Sigmoid colon (tissue), 7 donors: ENCODE measurements around the gene WDR83. TPM values are rescaled to one million over a fixed set of nuclear protein-coding genes. Genes with fewer than 3 reads are reported as not detected.
"Not testable (repeated sequence)": the region's sequence is repeated elsewhere in the genome, so short reads cannot be mapped to it uniquely, and the experiment has no call there.

Experiments used
- DNase-seq: peaks from one replicate; pipeline ENCODE4 v3.0.0-alpha.2; 2019
- H3K27ac ChIP-seq, 4 donors: fragments of 200-600 bp; sonication (generic); one replicate each; pipeline ENCODE4 v1.5.1; 2016 to 2019; ENCODE audit warnings: mild to moderate bottlenecking in 1 of 4
- H3K27me3 ChIP-seq, 3 donors: fragments of 200-600 bp; sonication (generic); one replicate each; pipeline ENCODE4 v1.5.1; 2019; ENCODE audit warnings: mild to moderate bottlenecking in 1 of 3
- H3K36me3 ChIP-seq, 4 donors: fragments of 200-600 bp; sonication (generic); one replicate each; pipeline ENCODE4 v1.5.1; 2016 to 2019
- H3K4me1 ChIP-seq, 4 donors: fragments of 200-600 bp; sonication (generic); one replicate each; pipeline ENCODE4 v1.5.1; 2017 to 2019
- H3K4me3 ChIP-seq, 4 donors: fragments of 200-600 bp; sonication (generic); one replicate each; pipeline ENCODE4 v1.5.1; 2017 to 2019; ENCODE audit warnings: mild to moderate bottlenecking in 2 of 4, moderate library complexity in 1 of 4
- H3K9me3 ChIP-seq, 4 donors: fragments of 200-600 bp in 3 of 4; sonication (generic) in 3 of 4; one replicate each; pipeline versions ENCODE4 v1.5.1 to v1.6.1; 2013 to 2019
- CTCF ChIP-seq, 4 experiments: fragments of 450-650 bp in 3 of 4; fragments of 200-600 bp in 1 of 4; IDR thresholded peaks; one replicate each; pipeline ENCODE4 v1.5.1; 2016 to 2019; ENCODE audit warnings: antibody characterized with exemption in 4 of 4, mild to moderate bottlenecking in 3 of 4, moderate library complexity in 2 of 4
- EP300 ChIP-seq, 4 donors: sonication (generic); formaldehyde crosslinking; IDR thresholded peaks; one replicate each; pipeline ENCODE4 v1.6.1; 2017; ENCODE audit warnings: antibody characterized with exemption in 4 of 4
- POLR2A ChIP-seq, 2 donors: fragments of 450-650 bp; IDR thresholded peaks; one replicate each; pipeline ENCODE4 v1.6.1; 2016; ENCODE audit warnings: antibody characterized with exemption in 2 of 2, mild to moderate bottlenecking in 2 of 2, moderate library complexity in 2 of 2
- POLR2AphosphoS5 ChIP-seq, 4 donors: sonication (generic); formaldehyde crosslinking; IDR thresholded peaks; one replicate each; pipeline ENCODE4 v1.6.1; 2017; ENCODE audit warnings: antibody characterized with exemption in 4 of 4
- WGBS, 2 donors: extraction: QIAGEN DNeasy Blood & Tissue Kit; methylation state at CpG; one replicate each; pipeline ENCODE4 v1.1.7; 2013; 5-methylcytosine and 5-hydroxymethylcytosine counted together
- intact Hi-C: fragments of 100-400 bp; cut with DNase I; formaldehyde crosslinking; loops from one replicate; pipeline ENCODE4 v1.15.1; 2023
- polyA plus RNA-seq, 3 donors: library from polyadenylated mRNA; stranded (reverse); fragments of 200-250 nt; gene quantifications; one replicate each; pipeline ENCODE4 v1.2.3, GENCODE V29; 2013
- total RNA-seq, 4 donors: library from RNA; depleted of rRNA; stranded (reverse); fragments of >200 nt; gene quantifications; one replicate each; pipeline ENCODE4 v1.1.0, GENCODE V29; 2016
- donor health status: healthy with polysubstance abuse.
- donor health status: Bipolar disorder and iron deficiency.
- donor health status: healthy.

WDR83 gene
- total and polyA plus RNA-seq, 7 donors, result 7.8 to 13.4 (median 11.0) TPM

DNA sequence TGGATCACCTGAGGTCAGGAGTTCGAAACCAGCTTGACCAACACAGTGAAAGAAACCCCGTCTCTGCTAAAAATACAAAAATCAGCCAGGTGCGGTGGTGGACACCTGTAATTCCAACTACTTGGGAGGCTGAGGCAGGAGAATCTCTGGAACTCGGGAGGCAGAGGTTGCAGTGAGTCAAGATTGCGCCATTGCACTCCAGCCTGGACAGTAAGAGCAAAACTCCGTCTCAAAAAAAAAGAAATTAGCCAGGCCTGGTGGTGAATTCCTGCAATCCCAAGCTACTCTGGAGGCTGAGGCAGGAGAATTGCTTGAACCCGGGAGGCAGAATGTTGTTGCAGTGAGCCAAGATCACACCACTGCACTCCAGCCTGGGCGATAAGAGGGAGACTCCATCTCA lies 42.0 kb downstream of the WDR83 start:
- 95 to 96% methylated on average over 8 of the region's 8 CpGs for WGBS, 2 donors
- Histone ChIP-seq H3K27ac (no peak overlapping the region), H3K4me1 (no peaks in the 10 kb centered on the region), H3K36me3 (peaks cover 67 to 98% (median 77%) of the 10 kb centered on the region in 4 donors), H3K27me3 (no peaks in the 10 kb centered on the region), H3K9me3 (no peaks in the 10 kb centered on the region), H3K4me3 (no peak overlapping the region)
- intact Hi-C loops, result no loop called here
- TF ChIP-seq POLR2A (IDR thresholded peaks at IDR 0.05) (no peak), POLR2AphosphoS5 (IDR thresholded peaks at IDR 0.05) (no peak), CTCF (IDR thresholded peaks at IDR 0.05) (no peak), EP300 (IDR thresholded peaks at IDR 0.05) (no peak)
- no peak for DNase-seq

DNA sequence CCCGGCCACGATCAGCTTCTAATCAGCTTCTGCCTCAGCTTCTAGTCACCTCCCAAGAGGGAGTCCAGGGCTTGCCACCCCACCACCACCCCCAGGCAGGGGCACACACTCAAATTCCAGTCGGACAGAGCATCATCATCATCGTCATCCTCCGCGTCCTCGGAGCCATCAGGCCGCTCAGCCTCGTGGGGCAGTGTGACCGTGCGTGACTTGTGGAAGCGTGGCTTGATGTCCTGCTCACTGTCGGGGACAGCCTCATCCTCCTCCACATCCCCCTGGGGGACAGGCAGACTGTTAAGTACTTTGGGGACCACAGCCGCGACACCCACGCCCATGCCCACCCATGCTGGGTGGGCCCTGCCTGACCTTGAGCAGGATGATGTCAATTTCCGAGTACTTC lies 44.6 kb downstream of the WDR83 start:
- H3K36me3 ChIP-seq, result peaks cover 63 to 98% (median 76%) of the 10 kb centered on the region in 4 donors
- no peak overlapping the region for H3K4me3 ChIP-seq
- H3K27me3 ChIP-seq, result no peaks in the 10 kb centered on the region
- H3K27ac ChIP-seq, result no peak overlapping the region
- no peaks in the 10 kb centered on the region for H3K9me3 ChIP-seq
- intact Hi-C loops, result no loop called here
- no peak for DNase-seq
- no peaks in the 10 kb centered on the region for H3K4me1 ChIP-seq
- WGBS, 2 donors, result 95 to 96% methylated on average over 17 of the region's 17 CpGs
- TF ChIP-seq CTCF (IDR thresholded peaks at IDR 0.05) (no peak), EP300 (IDR thresholded peaks at IDR 0.05) (no peak)

- TF ChIP-seq CTCF (IDR thresholded peaks at IDR 0.05), result peak in 3 of 4 experiments; percentile 32 to 35 (median 33)
- 47 to 66% methylated on average over 12 of the region's 14 CpGs for WGBS, 2 donors
- H3K36me3 ChIP-seq, result peaks cover 54 to 98% (median 72%) of the 10 kb centered on the region in 4 donors
Observed at GRCh38 chr19:12712077-12712476, 45.5 kb downstream of the WDR83 start.

GRCh38 chr19:12713304-12713703 lies 46.7 kb downstream of the WDR83 start:
- H3K36me3 ChIP-seq, result peaks cover 54 to 98% (median 71%) of the 10 kb centered on the region in 4 donors
- H3K27ac ChIP-seq, H3K4me1 ChIP-seq, H3K9me3 ChIP-seq, intact Hi-C loops, DNase-seq, H3K4me3 ChIP-seq, H3K27me3 ChIP-seq: not testable (repeated sequence)
- 93 to 95% methylated on average over 9 of the region's 9 CpGs for WGBS, 2 donors

More at GRCh38 chr19:12712077-12712476, 45.5 kb downstream of the WDR83 start:
- H3K27ac ChIP-seq, H3K27me3 ChIP-seq, H3K4me3 ChIP-seq, H3K4me1 ChIP-seq, intact Hi-C loops, H3K9me3 ChIP-seq, DNase-seq: not testable (repeated sequence)

GRCh38 chr19:12715102-12715501 lies 48.5 kb downstream of the WDR83 start:
- 95 to 96% methylated on average over 15 of the region's 15 CpGs for WGBS, 2 donors
- no peak overlapping the region for H3K4me3 ChIP-seq
- no peak overlapping the region for H3K27ac ChIP-seq
- no peaks in the 10 kb centered on the region for H3K9me3 ChIP-seq
- peaks cover 43 to 90% (median 64%) of the 10 kb centered on the region in 4 donors for H3K36me3 ChIP-seq
- no peak for TF ChIP-seq CTCF (IDR thresholded peaks at IDR 0.05)
- no peak for TF ChIP-seq POLR2A (IDR thresholded peaks at IDR 0.05)
- no peak for TF ChIP-seq EP300 (IDR thresholded peaks at IDR 0.05)
- TF ChIP-seq POLR2AphosphoS5 (IDR thresholded peaks at IDR 0.05), result no peak
- peaks cover 0 to 13% (median 11%) of the 10 kb centered on the region in 4 donors for H3K4me1 ChIP-seq
- H3K27me3 ChIP-seq, result no peaks in the 10 kb centered on the region
- DNase-seq, result no peak
- intact Hi-C loops, result no loop called here
